Heart left ventricle (tissue), 13 donors: Measurements from ENCODE around the gene SUSD1.

Experiments
- CTCF ChIP-seq, 12 donors: fragments of 200-600 bp; sonication (generic) in 4 of 12; IDR thresholded peaks; one replicate each; pipeline versions ENCODE4 v1.5.0 to v1.8.0; 2018 to 2022; ENCODE audit warnings: antibody characterized with exemption in 12 of 12, mild to moderate bottlenecking in 5 of 12
- POLR2A ChIP-seq, 2 donors: fragments of 450-650 bp; IDR thresholded peaks; one replicate each; pipeline ENCODE4 v1.6.1; 2017; ENCODE audit warnings: antibody characterized with exemption in 2 of 2, mild to moderate bottlenecking in 2 of 2, moderate library complexity in 2 of 2
- donor health status: ischemic (EF 13 %, LVEDD 7.1; RV severe dilation, severe dysfunction).
- donor health status: DM: no; HTN: yes; CAD: no.
- donor health status: DM: no; HTN: no; CAD: no.
- donor health status: ischemic (EF 25% LVEDD 6.9; RV normal size, moderate dysfunction).
- donor health status: ischemic (EF 25% LVEDD 5.7; RV mildly dilated, moderate dysfunction).
- donor health status: ischemic (EF 35%, LVEDD 5.7; RV mildly dilated, moderate dysfunction).
- donor health status: nonischemic (EF 11% LVEDD 7.7; RV severe dilation, severe dysfunction).
- donor health status: DM: yes; HTN: yes; CAD: no.
- donor health status: PGD.
- donor health status: ischemic (EF 29% LVEDD 5.4; RV normal size, mild dysfunction).
- donor health status: nonischemic (EF 23%, LVEDD 6.1; RV moderate dilation, normal function).

- no peak for TF ChIP-seq CTCF (IDR thresholded peaks at IDR 0.05)
- no peak for TF ChIP-seq POLR2A (IDR thresholded peaks at IDR 0.05)
Measured at GRCh38 chr9:112084907-112085306, 90.2 kb downstream of the SUSD1 start.
